Activated T-helper 2 cell treated with anti-CD3 and anti-CD28 coated beads, Interferon-gamma antibody, Interleukin-2, Interleukin-4, amounts not matched to agents 10 μg/mL and 5 μg/mL and 100 μg/mL, durations not matched to agents 14 hours and 24 hours and 36 hours (primary cell): ENCODE data around the gene ALK. TPM values are rescaled to one million over a fixed set of nuclear protein-coding genes. Genes with fewer than 3 reads are reported as not detected.

ENCODE experiments used
- DNase-seq: peaks from one replicate; pipeline ENCODE4 v3.0.0; 2021; ENCODE audit warnings: low spot score
- H3K27ac Mint-ChIP-seq: one replicate; pipeline ENCODE4 v1.8.0; 2021; ENCODE audit warnings: mixed read lengths
- H3K27me3 Mint-ChIP-seq: one replicate; pipeline ENCODE4 v1.8.0; 2021; ENCODE audit warnings: low read depth, mixed read lengths
- H3K36me3 Mint-ChIP-seq: one replicate; pipeline ENCODE4 v1.8.0; 2021; ENCODE audit warnings: low read depth, mixed read lengths
- H3K4me1 Mint-ChIP-seq: one replicate; pipeline ENCODE4 v1.8.0; 2021; ENCODE audit warnings: low read depth, mixed read lengths
- H3K4me3 Mint-ChIP-seq: one replicate; pipeline ENCODE4 v1.8.0; 2021; ENCODE audit warnings: low read depth, mild to moderate bottlenecking, moderate library complexity, mixed read lengths
- H3K9me3 Mint-ChIP-seq: one replicate; pipeline ENCODE4 v1.8.0; 2021; ENCODE audit warnings: mixed read lengths
- intact Hi-C: fragments of 100-400 bp; cut with micrococcal nuclease; formaldehyde crosslinking; loops from one replicate; pipeline ENCODE4 v1.15.1; 2023
- total RNA-seq: library from RNA; stranded (reverse); gene quantifications from 2 replicates; pipeline ENCODE4 v1.2.3, GENCODE V29; 2022

Gene ALK
- total RNA-seq, 1 donor from 2014 or later: not detected

DNA sequence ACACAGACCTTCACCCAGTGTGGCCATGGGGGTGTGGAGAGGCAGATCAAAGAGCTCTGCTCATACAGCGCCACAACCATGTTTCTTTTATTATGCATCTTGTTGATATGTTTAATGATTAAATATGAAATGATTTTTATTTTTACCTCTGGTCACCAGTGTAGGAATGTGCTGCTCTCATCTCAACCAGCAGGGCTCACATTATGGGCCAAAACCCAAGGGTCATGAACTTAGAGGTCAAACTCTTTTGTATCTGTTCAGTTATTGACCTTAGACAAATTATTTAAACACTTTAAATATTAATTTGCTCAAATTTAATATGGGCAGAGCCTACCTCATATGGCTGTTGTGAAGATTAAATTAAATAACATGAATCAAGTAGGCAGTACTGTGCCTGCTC, 386.2 kb downstream of the ALK start:
- no peaks in the 10 kb centered on the region for H3K36me3 Mint-ChIP-seq
- intact Hi-C loops: no loop called here
- no peak for DNase-seq
- H3K9me3 Mint-ChIP-seq: no peaks in the 10 kb centered on the region
- H3K4me1 Mint-ChIP-seq: no peaks in the 10 kb centered on the region
- H3K27ac Mint-ChIP-seq: no peak overlapping the region
- peaks cover 7% of the 10 kb centered on the region for H3K27me3 Mint-ChIP-seq
- H3K4me3 Mint-ChIP-seq: no peak overlapping the region

DNA sequence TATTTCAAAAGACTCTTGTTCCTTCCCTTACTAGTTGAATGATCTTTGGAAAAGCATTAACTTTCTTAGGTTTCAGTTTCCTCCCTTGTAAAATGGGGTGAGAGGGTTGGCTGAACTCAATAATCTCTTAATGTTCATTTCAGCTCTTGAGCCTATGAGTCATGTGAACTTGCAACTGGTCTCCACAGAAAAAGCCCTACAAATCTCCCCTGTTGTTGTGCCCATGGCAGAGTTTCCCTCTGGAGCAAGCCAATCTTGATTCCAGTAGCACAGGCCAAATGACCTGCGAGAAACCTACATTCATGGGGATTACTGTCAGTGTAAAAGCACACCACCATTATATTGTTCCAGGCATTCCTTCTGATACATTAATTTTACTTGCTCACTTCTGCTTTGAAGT, 388.9 kb downstream of the ALK start:
- Mint-ChIP-seq H3K9me3 (no peaks in the 10 kb centered on the region), H3K27me3 (peaks cover 5% of the 10 kb centered on the region), H3K4me3 (no peak overlapping the region), H3K4me1 (peaks cover 6% of the 10 kb centered on the region), H3K36me3 (no peaks in the 10 kb centered on the region), H3K27ac (no peak overlapping the region)
- intact Hi-C loops: no loop called here
- DNase-seq: no peak

DNA sequence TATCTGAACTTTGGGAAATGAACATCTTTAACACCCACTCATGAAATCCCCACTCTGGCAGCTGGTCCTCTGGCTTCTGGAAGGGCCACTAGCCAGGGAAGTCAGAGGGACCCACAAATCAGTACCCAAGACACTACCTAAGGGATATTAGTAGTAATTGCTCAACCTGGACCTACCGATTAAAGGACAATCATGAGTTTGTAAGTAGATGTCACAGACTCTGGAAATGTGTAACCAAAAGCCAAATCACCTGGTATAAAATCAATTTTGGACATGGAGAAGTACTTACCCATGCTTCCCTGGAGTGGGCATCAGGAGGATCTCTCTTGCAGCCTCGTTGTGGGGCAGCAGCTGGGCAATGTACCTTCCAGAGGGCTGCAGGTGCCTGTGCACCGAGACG, 389.8 kb downstream of the ALK start:
- peaks cover 5% of the 10 kb centered on the region for H3K27me3 Mint-ChIP-seq
- DNase-seq: no peak
- no peaks in the 10 kb centered on the region for H3K36me3 Mint-ChIP-seq
- H3K27ac Mint-ChIP-seq: no peak overlapping the region
- H3K4me3 Mint-ChIP-seq: no peak overlapping the region
- no peaks in the 10 kb centered on the region for H3K9me3 Mint-ChIP-seq
- intact Hi-C loops: no loop called here
- peaks cover 6% of the 10 kb centered on the region for H3K4me1 Mint-ChIP-seq

DNA sequence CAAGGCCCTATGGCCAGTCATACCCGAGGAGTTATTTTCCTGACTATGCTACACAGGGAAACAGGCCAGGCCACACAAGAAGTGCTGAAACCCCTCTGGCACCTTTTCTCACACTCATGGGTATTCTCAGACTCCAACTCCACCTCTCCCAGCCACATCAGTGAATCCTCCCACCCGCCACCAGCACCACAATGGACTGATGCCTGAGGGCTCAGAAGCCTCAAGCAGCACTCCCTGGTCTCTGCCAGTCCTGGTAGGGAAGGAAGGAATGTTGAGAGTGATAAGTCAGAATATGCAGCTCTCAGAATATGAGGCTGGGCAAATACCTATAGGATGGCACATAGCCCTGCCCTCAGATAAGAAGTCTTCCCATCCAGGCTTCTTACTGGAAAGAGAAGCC, 391.1 kb downstream of the ALK start:
- Mint-ChIP-seq H3K4me3 (no peak overlapping the region), H3K27me3 (peaks cover 5% of the 10 kb centered on the region), H3K4me1 (peaks cover 6% of the 10 kb centered on the region), H3K36me3 (no peaks in the 10 kb centered on the region), H3K27ac (no peak overlapping the region), H3K9me3 (no peaks in the 10 kb centered on the region)
- no peak for DNase-seq
- intact Hi-C loops: no loop called here

DNA sequence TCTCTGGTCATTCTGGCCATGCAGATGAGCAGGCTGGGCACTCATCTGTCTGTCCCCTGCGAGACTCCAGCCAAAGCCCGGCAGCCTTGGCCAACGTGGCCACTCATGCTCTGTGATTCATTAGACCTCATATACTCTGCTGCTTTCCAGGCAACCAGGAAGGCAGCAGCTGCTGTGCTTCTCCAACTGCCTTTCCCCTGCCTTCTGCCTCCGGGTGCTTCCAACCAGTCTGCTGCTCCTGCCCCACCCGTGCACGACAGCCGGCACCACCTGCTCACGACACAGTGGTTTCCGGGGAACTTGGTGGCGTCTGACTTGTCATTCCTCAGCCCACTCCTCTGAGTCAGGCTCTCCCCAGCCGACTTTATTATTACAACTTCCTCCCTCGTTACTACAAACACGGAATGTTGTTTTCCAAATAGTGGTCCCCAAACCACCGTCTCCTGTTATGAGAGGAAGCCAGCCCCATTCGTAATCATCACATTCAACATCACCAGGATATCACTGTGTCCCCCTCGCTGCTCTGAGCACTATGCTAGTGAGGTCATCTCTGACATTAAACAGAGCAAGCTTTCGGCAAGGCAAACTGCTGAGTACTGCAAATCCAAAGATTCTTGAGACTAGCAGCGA, 392.4 kb downstream of the ALK start:
- Mint-ChIP-seq H3K36me3 (no peaks in the 10 kb centered on the region), H3K4me1 (peaks cover 6% of the 10 kb centered on the region), H3K9me3 (no peaks in the 10 kb centered on the region), H3K4me3 (no peak overlapping the region), H3K27me3 (peaks cover 5% of the 10 kb centered on the region), H3K27ac (no peak overlapping the region)
- no peak for DNase-seq
- intact Hi-C loops: no loop called here

DNA sequence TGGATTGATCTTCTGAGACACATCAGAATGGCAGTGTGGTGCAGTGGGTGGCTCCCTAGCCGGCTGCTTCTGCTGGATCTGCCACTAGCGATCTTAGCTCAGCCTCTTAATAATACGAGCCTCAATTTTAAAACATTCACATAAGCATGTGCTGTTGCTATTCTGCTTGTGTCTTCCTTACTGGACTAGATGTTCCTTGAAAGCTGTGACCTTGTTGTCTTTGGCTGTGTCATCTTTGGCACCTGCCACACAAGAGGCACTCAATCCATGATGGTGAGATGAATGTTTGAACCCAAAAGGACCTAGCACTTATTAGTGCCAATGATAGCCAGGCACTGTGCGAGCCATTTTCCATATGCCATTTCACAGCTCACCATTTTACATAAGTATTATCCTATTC, 393.0 kb downstream of the ALK start:
- Mint-ChIP-seq H3K36me3 (no peaks in the 10 kb centered on the region), H3K27ac (no peak overlapping the region), H3K4me1 (peaks cover 6% of the 10 kb centered on the region), H3K4me3 (no peak overlapping the region), H3K27me3 (no peaks in the 10 kb centered on the region), H3K9me3 (no peaks in the 10 kb centered on the region)
- DNase-seq: no peak
- intact Hi-C loops: no loop called here

DNA sequence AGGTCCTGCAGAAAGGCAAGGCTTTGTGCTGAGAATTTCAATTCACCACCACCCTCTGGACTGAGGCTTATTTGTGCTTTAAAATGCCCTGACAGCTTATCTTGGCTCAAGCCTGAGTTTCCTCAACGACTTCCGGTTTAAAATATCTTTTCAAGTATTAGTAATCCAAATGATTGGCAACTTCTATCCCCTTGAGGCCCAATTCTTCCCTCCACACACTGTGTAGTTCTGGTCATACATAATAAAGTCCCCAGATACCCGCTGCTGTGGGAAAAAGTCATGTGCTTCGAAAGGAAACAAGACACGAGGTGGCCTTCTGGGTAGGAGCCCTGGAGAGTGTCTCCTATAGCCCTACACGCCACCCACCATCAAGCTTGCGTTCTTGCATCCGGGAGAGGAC, 393.4 kb downstream of the ALK start:
- Mint-ChIP-seq H3K9me3 (no peaks in the 10 kb centered on the region), H3K36me3 (no peaks in the 10 kb centered on the region), H3K4me3 (no peak overlapping the region), H3K27ac (no peak overlapping the region), H3K27me3 (no peaks in the 10 kb centered on the region), H3K4me1 (peaks cover 6% of the 10 kb centered on the region)
- intact Hi-C loops: no loop called here
- DNase-seq: no peak

DNA sequence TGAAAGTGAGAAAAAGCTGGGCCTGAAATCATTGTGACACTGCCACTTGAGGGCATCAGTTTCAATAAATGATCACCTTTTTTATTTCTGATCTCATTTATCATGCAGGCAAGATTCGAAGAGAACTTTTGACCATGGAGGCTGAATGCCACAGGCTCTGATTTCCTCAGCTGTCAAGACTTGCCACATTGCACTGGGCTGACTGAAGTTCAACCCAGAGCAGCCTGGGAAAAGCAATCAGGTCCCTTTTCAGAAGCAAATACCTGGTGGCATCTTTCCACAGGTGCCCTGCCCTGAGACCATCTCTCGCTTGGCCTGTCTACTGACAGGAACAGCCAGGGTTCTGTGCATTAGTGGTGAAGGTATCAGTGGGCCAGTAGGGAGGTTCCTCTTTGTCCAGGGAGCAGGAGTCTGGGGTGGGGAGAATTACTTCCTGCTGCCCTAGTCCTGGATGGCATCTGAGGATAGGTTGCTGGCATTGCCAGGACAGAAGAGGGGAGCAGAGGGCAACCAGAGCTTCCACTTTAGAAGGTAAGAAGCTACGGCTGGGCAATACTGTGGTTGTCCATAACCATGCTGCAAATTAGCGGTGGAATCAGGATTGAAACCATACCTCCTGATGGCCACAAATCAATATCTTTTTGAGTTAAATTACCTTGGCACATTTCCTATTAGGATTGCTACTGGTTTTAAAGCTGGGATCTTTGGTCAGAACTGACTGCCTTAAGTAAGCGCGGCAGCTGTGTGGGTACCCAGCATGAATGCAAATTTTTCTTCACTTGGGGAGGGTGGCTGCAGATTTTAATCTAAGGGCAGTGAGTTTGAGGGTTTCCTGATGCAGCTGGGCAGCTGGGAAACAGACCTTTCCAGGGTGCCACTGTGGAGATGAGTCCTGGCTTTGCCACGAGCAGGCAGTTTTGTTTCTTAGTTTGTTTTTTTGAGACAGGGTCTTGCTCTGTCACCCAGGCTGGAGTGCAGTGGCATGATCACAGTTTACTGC, 394.5 kb downstream of the ALK start:
- Mint-ChIP-seq H3K36me3 (no peaks in the 10 kb centered on the region), H3K27me3 (no peaks in the 10 kb centered on the region)
- intact Hi-C loops: no loop called here

DNA sequence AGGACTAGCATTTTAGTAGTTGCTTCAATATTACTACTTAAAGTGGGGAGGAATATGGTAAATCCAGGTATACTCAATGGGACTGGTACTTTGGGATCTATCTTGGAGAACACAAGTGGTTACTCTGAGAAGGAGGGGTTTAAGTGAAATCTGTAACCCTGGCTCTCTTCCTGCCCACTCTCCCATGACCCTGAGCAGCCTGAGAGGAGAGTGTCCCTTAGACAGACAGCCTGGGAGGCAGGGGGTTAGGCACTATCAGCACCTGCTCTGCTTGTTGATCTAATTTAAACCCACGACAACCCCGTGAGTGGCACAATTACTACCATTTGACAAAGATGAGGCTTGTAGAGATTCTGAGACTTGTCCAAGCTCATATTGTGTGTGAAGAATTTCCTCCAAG, 395.5 kb downstream of the ALK start:
- H3K4me3 Mint-ChIP-seq: no peak overlapping the region
- H3K4me1 Mint-ChIP-seq: peaks cover 6% of the 10 kb centered on the region
- DNase-seq: no peak
- no peaks in the 10 kb centered on the region for H3K27me3 Mint-ChIP-seq
- no peaks in the 10 kb centered on the region for H3K9me3 Mint-ChIP-seq
- H3K27ac Mint-ChIP-seq: no peak overlapping the region
- intact Hi-C loops: no loop called here
- H3K36me3 Mint-ChIP-seq: no peaks in the 10 kb centered on the region

More for the DNA sequence above, 394.5 kb downstream of the ALK start:
- no peak overlapping the region for H3K4me3 Mint-ChIP-seq
- peaks cover 6% of the 10 kb centered on the region for H3K4me1 Mint-ChIP-seq
- no peak overlapping the region for H3K27ac Mint-ChIP-seq
- no peak for DNase-seq
- H3K9me3 Mint-ChIP-seq: no peaks in the 10 kb centered on the region

DNA sequence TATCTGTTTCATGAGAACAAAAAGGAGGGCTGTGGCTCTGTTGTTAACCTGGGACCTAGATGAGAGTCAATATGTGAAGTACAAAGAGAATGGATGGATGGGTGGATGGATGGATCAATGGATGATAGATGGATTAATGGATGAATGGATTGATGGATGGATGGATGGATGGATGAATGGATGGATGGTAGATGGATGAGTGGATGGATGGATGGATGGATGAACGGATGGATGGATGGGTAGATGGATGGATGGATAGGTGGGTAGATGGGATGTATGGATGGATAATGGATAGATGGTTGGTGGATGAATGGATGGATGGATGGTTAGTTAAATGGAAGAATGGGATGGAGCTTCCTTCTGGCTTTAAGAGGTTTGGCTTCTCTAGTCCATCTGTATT, 396.7 kb downstream of the ALK start:
- Mint-ChIP-seq H3K4me1 (peaks cover 6% of the 10 kb centered on the region), H3K36me3 (no peaks in the 10 kb centered on the region), H3K9me3 (no peaks in the 10 kb centered on the region), H3K4me3 (no peak overlapping the region), H3K27ac (no peak overlapping the region), H3K27me3 (no peaks in the 10 kb centered on the region)
- DNase-seq: no peak
- intact Hi-C loops: no loop called here

DNA sequence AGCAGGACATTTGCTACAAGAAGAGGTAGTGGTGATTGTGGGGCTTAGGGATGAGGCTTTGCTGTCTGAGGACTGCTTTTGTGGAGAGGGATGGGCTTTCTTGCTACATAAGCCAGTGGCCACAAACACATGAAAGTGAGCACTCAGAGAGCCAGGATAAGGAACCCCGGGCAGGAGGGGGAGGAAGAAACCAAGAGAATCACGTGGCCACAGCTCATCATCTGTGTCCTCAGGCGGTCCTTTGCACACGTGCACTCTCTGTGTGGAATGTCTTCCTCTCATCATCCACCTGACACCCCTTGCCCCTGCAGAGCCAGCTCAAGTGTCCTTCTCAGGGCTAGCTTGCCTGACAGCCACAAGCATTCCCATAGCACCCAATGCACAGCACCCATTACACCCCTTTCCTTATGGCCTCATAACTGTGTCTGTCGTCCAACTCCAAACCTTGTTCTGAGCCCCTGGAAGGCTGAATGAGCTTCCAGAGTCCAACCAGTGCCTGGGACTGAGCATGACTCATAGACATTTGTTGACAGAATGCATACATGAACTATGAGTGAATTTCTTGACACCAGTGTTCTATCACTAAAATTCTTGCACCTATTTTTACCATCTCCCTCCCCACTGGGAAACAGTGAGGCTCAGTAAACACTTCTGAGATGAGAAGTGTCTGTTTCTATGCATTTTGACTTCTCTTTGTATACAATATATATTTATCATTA, 398.3 kb downstream of the ALK start:
- H3K27me3 Mint-ChIP-seq: no peaks in the 10 kb centered on the region
- H3K4me1 Mint-ChIP-seq: no peaks in the 10 kb centered on the region
- H3K9me3 Mint-ChIP-seq: no peaks in the 10 kb centered on the region
- intact Hi-C loops: no loop called here
- no peak overlapping the region for H3K4me3 Mint-ChIP-seq
- no peaks in the 10 kb centered on the region for H3K36me3 Mint-ChIP-seq
- DNase-seq: no peak
- H3K27ac Mint-ChIP-seq: no peak overlapping the region

DNA sequence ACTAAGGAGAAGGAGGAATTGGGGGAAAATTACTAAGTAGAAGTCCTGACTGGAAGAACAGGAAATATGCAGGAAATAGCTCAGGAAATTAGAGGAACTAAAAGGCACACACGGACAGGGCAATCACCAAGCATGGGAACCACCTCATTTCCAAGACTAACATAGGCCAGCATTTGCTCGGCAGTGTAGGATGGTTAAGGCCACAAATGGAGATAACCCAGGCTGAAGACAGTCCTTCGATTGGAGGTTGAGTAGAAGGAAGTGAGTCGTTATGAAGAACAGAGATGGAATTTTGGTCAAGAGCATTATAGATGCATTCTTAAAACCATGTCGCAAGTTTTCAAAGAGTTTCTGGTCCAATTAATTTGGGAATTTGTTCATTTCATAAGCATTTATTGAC, 401.4 kb downstream of the ALK start:
- intact Hi-C loops: no loop called here
- H3K4me3 Mint-ChIP-seq: no peak overlapping the region
- no peak for DNase-seq
- no peaks in the 10 kb centered on the region for H3K36me3 Mint-ChIP-seq
- H3K9me3 Mint-ChIP-seq: no peaks in the 10 kb centered on the region
- H3K27ac Mint-ChIP-seq: no peak overlapping the region
- no peaks in the 10 kb centered on the region for H3K27me3 Mint-ChIP-seq
- no peaks in the 10 kb centered on the region for H3K4me1 Mint-ChIP-seq
